GM12875 (cell line): Measurements from ENCODE around the gene TTPAL.

Experiments
- H3K4me3 ChIP-seq: one replicate; pipeline ENCODE4 v1.5.1; 2011; ENCODE audit warnings: low read depth, low read length, control low read depth
- TF ChIP-seq, protein P1 (sequence below): IDR thresholded peaks from 2 replicates; pipeline ENCODE4 v1.5.1; 2011; ENCODE audit warnings: low read depth, mild to moderate bottlenecking, control low read depth, inconsistent platforms, low read length, moderate library complexity, borderline replicate concordance; ENCODE audit not compliant: insufficient read depth

The TTPAL gene

DNA sequence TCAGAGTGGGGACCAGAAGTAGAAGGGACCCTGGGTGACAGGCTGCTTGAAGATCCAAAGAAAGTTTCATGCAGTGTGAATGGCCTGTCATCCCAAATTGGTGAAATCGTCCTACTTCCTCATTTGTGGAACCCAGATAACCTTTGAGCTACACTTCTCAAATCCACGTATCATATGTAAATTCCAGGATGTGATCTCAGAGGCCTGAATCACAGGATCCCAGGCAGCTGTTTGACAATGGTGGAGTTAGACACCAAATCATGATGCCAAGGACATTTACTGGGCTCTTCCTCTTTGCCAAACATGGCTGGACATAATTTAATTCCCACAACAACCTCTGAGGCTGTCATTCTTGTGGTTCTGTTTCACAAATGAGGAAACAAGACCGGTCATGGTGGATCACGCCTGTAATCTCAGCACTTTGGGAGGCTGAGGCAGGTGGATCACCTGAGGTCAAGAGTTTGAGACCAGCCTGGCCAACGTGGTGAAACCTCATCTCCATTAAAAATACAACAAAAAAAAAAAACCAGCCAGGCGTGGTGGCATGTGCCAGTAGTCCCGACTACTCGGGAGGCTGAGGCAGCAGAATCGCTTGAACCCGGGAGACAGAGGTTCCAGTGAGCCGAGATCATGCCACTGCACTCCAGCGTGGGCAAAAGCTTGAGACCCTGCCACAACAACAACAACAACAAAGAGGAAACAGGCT is 39.9 kb upstream of the TTPAL start:
- TF ChIP-seq, protein P1, sequence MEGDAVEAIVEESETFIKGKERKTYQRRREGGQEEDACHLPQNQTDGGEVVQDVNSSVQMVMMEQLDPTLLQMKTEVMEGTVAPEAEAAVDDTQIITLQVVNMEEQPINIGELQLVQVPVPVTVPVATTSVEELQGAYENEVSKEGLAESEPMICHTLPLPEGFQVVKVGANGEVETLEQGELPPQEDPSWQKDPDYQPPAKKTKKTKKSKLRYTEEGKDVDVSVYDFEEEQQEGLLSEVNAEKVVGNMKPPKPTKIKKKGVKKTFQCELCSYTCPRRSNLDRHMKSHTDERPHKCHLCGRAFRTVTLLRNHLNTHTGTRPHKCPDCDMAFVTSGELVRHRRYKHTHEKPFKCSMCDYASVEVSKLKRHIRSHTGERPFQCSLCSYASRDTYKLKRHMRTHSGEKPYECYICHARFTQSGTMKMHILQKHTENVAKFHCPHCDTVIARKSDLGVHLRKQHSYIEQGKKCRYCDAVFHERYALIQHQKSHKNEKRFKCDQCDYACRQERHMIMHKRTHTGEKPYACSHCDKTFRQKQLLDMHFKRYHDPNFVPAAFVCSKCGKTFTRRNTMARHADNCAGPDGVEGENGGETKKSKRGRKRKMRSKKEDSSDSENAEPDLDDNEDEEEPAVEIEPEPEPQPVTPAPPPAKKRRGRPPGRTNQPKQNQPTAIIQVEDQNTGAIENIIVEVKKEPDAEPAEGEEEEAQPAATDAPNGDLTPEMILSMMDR: no peak
- no peak overlapping the region for H3K4me3 ChIP-seq

DNA sequence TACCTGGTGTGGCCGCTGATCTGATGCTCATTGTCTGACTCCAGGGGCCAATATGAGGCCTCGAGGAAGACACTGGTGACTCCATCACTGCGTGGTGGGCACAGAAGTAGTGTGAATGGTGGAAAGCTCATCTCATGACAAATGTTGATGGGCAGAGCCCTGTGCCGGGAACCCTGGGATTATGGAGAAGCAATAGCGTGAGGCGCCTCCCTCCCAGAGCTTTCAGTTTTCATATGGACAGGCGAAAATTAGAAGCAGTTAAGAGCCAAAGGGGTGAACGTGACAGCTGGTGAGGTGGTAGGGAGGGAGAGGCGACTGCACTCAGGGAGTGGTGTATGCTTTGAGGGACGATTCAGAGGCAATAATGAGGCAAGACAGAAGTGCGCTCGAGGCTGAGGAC is 39.3 kb upstream of the TTPAL start:
- no peak overlapping the region for H3K4me3 ChIP-seq
- TF ChIP-seq, protein P1: no peak

DNA sequence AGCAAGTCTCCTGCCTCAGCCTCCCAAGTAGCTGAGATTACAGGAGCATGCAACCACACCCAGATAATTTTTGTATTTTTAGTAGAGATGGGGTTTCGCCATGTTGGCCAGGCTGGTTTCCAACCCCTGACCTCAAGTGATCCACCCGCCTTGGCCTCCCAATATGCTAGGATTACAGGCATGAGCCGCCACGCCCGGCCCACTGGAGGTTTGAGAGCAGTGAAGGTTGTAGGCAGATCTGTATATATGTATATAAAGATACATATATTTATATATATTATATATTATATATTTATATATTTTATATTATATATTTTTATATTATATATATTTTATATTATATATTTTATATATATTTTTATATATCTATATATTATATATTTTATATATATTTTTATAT is 38.2 kb upstream of the TTPAL start:
- TF ChIP-seq, protein P1: no peak
- H3K4me3 ChIP-seq: no peak overlapping the region

DNA sequence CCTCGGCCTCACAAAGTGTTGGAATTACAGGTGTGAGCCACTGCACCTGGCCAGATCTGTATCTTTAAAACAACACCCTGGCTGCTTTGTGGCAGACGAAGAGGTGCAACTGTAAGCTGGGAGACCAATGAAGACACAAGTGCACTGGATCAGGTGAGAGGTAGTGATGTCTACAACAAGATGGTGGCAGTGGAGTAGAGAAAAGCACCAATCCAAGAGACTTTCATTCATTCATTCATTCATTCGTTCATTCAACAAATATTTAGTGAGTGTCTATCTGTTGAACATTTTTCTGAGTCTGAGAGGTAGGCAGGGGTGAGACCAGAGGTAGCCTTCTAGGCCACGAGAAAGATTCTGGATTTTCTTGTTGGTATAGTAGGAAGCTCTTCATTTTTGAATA is 36.9 kb upstream of the TTPAL start:
- TF ChIP-seq, protein P1: no peak
- no peak overlapping the region for H3K4me3 ChIP-seq

DNA sequence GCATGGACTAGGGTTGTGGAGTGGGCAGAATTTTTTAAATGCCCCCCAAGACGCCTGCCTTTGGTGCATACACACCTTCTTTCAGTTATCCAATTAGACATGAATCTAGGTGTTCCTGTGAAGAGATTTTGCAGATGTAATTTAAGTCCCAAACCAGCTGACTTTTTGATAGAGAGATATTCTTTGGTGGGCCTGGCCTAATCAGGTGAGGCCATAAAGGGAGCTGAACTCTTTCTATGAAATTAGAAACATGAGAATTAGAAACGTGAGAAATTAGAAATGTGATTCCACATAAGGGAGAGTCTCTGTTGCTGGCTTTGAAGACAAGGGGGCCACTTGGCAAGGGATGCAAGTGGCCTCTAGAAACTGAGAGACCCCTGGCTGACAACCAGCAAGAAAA is 36.4 kb upstream of the TTPAL start:
- TF ChIP-seq, protein P1: no peak
- no peak overlapping the region for H3K4me3 ChIP-seq

DNA sequence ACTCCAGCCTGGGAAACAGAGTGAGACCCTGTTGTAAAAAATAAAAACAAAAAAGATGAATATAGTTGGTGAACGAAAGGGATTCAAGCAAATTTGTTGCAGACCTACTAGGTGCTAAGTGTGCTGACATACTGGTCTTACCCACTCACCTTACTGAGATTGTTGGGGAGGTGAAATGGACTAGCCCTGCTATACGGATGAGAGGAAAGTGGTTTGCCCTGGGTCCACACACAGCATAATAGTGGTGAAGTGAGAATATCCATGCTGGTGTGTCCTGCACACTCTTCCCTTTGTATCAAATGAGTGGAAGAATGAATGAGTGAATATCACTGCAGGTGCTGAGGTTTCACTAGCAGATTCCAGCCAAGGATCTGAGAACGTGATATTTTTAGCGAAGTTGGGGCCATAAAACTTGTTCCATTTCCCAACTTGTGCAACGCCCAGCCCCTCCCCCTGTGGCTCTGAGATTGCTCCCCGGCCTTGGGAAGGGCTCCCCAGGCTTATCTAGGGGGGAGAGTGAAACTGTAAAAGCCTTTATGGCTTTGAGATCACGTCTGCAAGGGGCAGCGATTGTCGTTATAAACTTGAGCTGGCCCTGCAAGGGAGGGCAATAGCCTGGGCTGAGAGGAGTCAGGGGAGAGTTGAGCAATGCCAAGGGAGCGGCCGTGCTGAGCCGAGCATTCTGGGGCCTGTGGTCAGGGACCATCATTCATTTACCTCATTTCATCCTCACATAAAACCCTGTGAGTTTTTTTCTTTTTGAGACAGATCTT is 33.2 kb upstream of the TTPAL start:
- H3K4me3 ChIP-seq: no peak overlapping the region
- TF ChIP-seq, protein P1: no peak
